Endothelial cell of umbilical vein (primary cell): ENCODE measurements around the gene C2CD4D. TPM values are rescaled to one million over a fixed set of nuclear protein-coding genes. Genes with fewer than 3 reads are reported as not detected.

ENCODE experiments used
- BruUV-seq: library from RNA; stranded (reverse); fragments of 400-500 nt; replicated peaks from 2 replicates; lab custom pipeline; 2021; lab: Mats Ljungman, UMichigan
- CTCF ChIA-PET: fragments of 300-600, 350-600 bp; sonication (Branson Sonifier 250); formaldehyde crosslinking; loops from one replicate; lab custom pipeline; 2021; ENCODE audit warnings: antibody characterized with exemption, inconsistent platforms; lab: Charles Lee
- POLR2A ChIA-PET: fragments of 300-600, 350-600 bp; sonication (Branson Sonifier 250); formaldehyde crosslinking; loops from one replicate; lab custom pipeline; 2021; ENCODE audit warnings: antibody characterized with exemption, inconsistent platforms; lab: Charles Lee
- DNase-seq: peaks from one replicate; pipeline ENCODE4 v3.0.0-alpha.2; 2011; ENCODE audit warnings: low read depth, low spot score
- FAIRE-seq: peaks from 2 replicates; lab custom pipeline; 2011; peaks lifted over from hg19 to GRCh38; lab: Jason Lieb, UNC
- H2AFZ ChIP-seq: 2 replicates; pipeline ENCODE4 v1.6.0; 2012; ENCODE audit warnings: low read depth, low read length, control low read depth, inconsistent platforms
- H3K27ac ChIP-seq: 2 replicates; pipeline ENCODE4 v1.5.1; 2011; ENCODE audit warnings: low read depth, mild to moderate bottlenecking, control low read depth, low read length, moderate library complexity; ENCODE audit not compliant: insufficient read depth
- H3K27me3 ChIP-seq, 2 experiments: 2 replicates each; pipeline versions ENCODE4 v1.6.0 to v1.6.1; 2011; ENCODE audit warnings: low read length in 2 of 2, mixed read lengths in 1 of 2; ENCODE audit not compliant: control insufficient read depth in 2 of 2, insufficient read depth in 2 of 2
- H3K36me3 ChIP-seq, 2 experiments: 2 replicates in 1 of 2; 3 replicates in 1 of 2; pipeline ENCODE4 v1.5.1; 2011; ENCODE audit warnings: low read length in 2 of 2, mild to moderate bottlenecking in 1 of 2, moderate library complexity in 1 of 2; ENCODE audit not compliant: control insufficient read depth in 2 of 2, insufficient read depth in 2 of 2; ENCODE audit errors: extremely low read depth in 1 of 2
- H3K4me1 ChIP-seq: 3 replicates; pipeline ENCODE4 v1.5.1; 2011; ENCODE audit warnings: mild to moderate bottlenecking, low read length; ENCODE audit not compliant: control insufficient read depth, insufficient read depth; ENCODE audit errors: extremely low read depth
- H3K4me2 ChIP-seq: 2 replicates; pipeline ENCODE4 v1.6.1; 2011; ENCODE audit warnings: low read length, control low read depth, mixed read lengths; ENCODE audit not compliant: insufficient read depth
- H3K4me3 ChIP-seq, 3 experiments: fragments of 200-600 bp in 1 of 3; sonication (generic), shearing (Covaris generic) in 1 of 3; replicated peaks in 1 of 3; 2 replicates each; pipeline ENCODE4 v1.5.1; 2011 to 2016; ENCODE audit warnings: control low read depth in 3 of 3, low read length in 3 of 3, mild to moderate bottlenecking in 2 of 3, inconsistent platforms in 1 of 3, low read depth in 1 of 3, moderate library complexity in 1 of 3; ENCODE audit not compliant: insufficient read depth in 1 of 3
- H3K79me2 ChIP-seq: 2 replicates; pipeline ENCODE4 v1.6.0; 2012; ENCODE audit warnings: low read length, inconsistent platforms; ENCODE audit not compliant: control insufficient read depth, insufficient read depth
- H3K9ac ChIP-seq: replicated peaks from 2 replicates; pipeline ENCODE3; 2011; ENCODE audit warnings: low read length, control low read depth; ENCODE audit not compliant: insufficient read depth; ENCODE audit errors: extremely low read depth
- H3K9me1 ChIP-seq: replicated peaks from 3 replicates; pipeline ENCODE4 v1.6.0; 2011; ENCODE audit warnings: mild to moderate bottlenecking, low read length; ENCODE audit not compliant: control insufficient read depth, insufficient read depth; ENCODE audit errors: extremely low read depth
- H3K9me3 ChIP-seq: replicated peaks from 2 replicates; pipeline ENCODE4 v1.5.1; 2012; ENCODE audit warnings: low read length, inconsistent platforms; ENCODE audit not compliant: control insufficient read depth, insufficient read depth
- H4K20me1 ChIP-seq: replicated peaks from 2 replicates; pipeline ENCODE3; 2011; ENCODE audit warnings: mild to moderate bottlenecking, low read length; ENCODE audit not compliant: control insufficient read depth, insufficient read depth; ENCODE audit errors: extremely low read depth
- EZH2 ChIP-seq: IDR thresholded peaks from 2 replicates; pipeline ENCODE4 v1.6.1; 2012; ENCODE audit warnings: borderline replicate concordance, low read depth, mild to moderate bottlenecking, moderate library complexity, low read length, inconsistent platforms; ENCODE audit not compliant: severe bottlenecking
- MYC ChIP-seq: IDR thresholded peaks from one replicate; pipeline ENCODE4 v1.6.1; 2011; ENCODE audit warnings: mild to moderate bottlenecking, low read depth, low read length
- POLR2A ChIP-seq: IDR thresholded peaks from 2 replicates; pipeline ENCODE4 v1.6.1; 2012; ENCODE audit warnings: low read depth, mild to moderate bottlenecking, control low read depth, low read length
- POLR2AphosphoS5 ChIP-seq: IDR thresholded peaks from 2 replicates; pipeline ENCODE4 v1.6.1; 2012; ENCODE audit warnings: low read depth, mild to moderate bottlenecking, control low read depth, low read length, moderate library complexity; ENCODE audit not compliant: insufficient read depth
- dilution Hi-C: fragments of 300-500 bp; cut with MboI; formaldehyde crosslinking; loops from one replicate; pipeline ENCODE4 v1.15.0; 2019; ENCODE audit warnings: low sequenced_read_pairs; ENCODE audit not compliant: extremely low pct_ligation_motif_present
- intact Hi-C: fragments of 100-400 bp; cut with micrococcal nuclease; formaldehyde crosslinking; loops from one replicate; pipeline ENCODE4 v1.10.0; 2022
- polyA plus RNA-seq, 4 experiments: library from polyadenylated mRNA; depleted of rRNA in 3 of 4; stranded (reverse) in 3 of 4; unstranded in 1 of 4; fragments of >200 nt; gene quantifications; 2 replicates each; pipeline versions ENCODE4 v1.2.1 to v1.2.3, GENCODE V29; 2011 to 2012; ENCODE audit warnings: missing spikeins in 1 of 4
- total RNA-seq: library from RNA; stranded (reverse); gene quantifications from 2 replicates; pipeline ENCODE4 v1.2.3, GENCODE V29; 2021
- TF ChIP-seq, protein P1 (sequence below), 2 donors: IDR thresholded peaks; 1 replicate in 1 of 2; 2 replicates in 1 of 2; pipeline ENCODE4 v1.5.1; 2011; ENCODE audit warnings: low read length in 2 of 2, mild to moderate bottlenecking in 2 of 2, moderate library complexity in 2 of 2, control low read depth in 1 of 2, inconsistent platforms in 1 of 2, low read depth in 1 of 2; ENCODE audit not compliant: insufficient read depth in 1 of 2; ENCODE audit errors: extremely low read depth in 1 of 2

C2CD4D gene
- total and polyA plus RNA-seq, 2 donors (not counting 3 experiments of a cell fraction or from before 2014, with no cell fraction given): not detected

- intact Hi-C loops: no loop called here
- FAIRE-seq: no peak
These were observed 33.5 kb downstream of the C2CD4D start for GRCh38 chr1:151806170-151806569.

More at GRCh38 chr1:151806170-151806569, 33.5 kb downstream of the C2CD4D start:
- peaks cover 17 to 23% of the 10 kb centered on the region in 2 experiments for H3K27me3 ChIP-seq
- no peaks in the 10 kb centered on the region for H3K36me3 ChIP-seq
- H2AFZ ChIP-seq: no peak overlapping the region
- ChIA-PET POLR2A (no interaction called here), CTCF (interaction anchor here (0.8 to 2.4 kb wide), 4 partner anchors 17 to 113 kb away, joined by 3 to 8 read pairs (median 4); no protein-coding TSS in a partner anchor)
- no peaks in the 10 kb centered on the region for H3K9me3 ChIP-seq
- dilution Hi-C loops: no loop called here
- no peaks in the 10 kb centered on the region for H3K79me2 ChIP-seq
- no peaks in the 10 kb centered on the region for H4K20me1 ChIP-seq
- no peaks in the 10 kb centered on the region for H3K4me1 ChIP-seq
- no TSS peak for BruUV-seq
- H3K9ac ChIP-seq: no peak overlapping the region
- no peak for TF ChIP-seq MYC
- no peak for TF ChIP-seq POLR2AphosphoS5
- TF ChIP-seq, protein P1, sequence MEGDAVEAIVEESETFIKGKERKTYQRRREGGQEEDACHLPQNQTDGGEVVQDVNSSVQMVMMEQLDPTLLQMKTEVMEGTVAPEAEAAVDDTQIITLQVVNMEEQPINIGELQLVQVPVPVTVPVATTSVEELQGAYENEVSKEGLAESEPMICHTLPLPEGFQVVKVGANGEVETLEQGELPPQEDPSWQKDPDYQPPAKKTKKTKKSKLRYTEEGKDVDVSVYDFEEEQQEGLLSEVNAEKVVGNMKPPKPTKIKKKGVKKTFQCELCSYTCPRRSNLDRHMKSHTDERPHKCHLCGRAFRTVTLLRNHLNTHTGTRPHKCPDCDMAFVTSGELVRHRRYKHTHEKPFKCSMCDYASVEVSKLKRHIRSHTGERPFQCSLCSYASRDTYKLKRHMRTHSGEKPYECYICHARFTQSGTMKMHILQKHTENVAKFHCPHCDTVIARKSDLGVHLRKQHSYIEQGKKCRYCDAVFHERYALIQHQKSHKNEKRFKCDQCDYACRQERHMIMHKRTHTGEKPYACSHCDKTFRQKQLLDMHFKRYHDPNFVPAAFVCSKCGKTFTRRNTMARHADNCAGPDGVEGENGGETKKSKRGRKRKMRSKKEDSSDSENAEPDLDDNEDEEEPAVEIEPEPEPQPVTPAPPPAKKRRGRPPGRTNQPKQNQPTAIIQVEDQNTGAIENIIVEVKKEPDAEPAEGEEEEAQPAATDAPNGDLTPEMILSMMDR (IDR thresholded peaks at IDR 0.05; ENCODE audit: extremely low read depth in 1 of 2, insufficient read depth in 1 of 2, low read depth in 1 of 2, low read length in 2 of 2): no peak
- no peak for TF ChIP-seq POLR2A
- no peak for TF ChIP-seq EZH2
- no peak overlapping the region for H3K4me3 ChIP-seq
- DNase-seq: no peak
- no peaks in the 10 kb centered on the region for H3K9me1 ChIP-seq
- H3K4me2 ChIP-seq: no peak overlapping the region
- no peak overlapping the region for H3K27ac ChIP-seq
